GM19455 (cell line): Measurements from ENCODE around the gene PRAMEF9.
"Not testable (repeated sequence)": the region's sequence is repeated elsewhere in the genome, so short reads cannot be mapped to it uniquely, and the experiment has no call there.

Experiments used
- ATAC-seq: cut with Tn5 transposase; IDR thresholded peaks from one replicate; pipeline ENCODE4 v1.9.1; 2021; ENCODE audit not compliant: unreplicated experiment

The PRAMEF9 gene

DNA sequence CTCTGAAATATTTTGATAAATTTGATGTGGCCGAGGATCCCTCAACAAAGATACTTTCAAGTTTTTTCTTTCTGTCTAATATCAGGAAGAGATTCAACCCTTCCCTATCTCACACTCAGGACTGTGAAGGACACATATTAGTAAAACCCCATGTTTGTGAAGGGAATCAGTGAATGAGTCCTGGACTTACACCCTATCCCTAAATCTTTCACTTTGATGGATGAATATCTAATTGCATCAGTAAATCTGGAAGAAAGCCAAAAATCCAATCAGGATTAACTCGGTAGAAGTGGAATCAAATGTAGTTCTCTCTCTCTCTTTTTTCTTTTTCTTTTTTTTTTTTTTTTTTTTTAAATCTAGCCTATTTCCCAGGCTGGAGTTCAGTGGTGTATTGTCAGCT, at the start of gene PRAMEF9:
Gene PRAMEF9, plus strand, starts transcription at position 301 of the 400 bp plus-strand sequence. CDS start 3,433 bp downstream, outside the sequence.
- not testable (repeated sequence) for ATAC-seq

DNA sequence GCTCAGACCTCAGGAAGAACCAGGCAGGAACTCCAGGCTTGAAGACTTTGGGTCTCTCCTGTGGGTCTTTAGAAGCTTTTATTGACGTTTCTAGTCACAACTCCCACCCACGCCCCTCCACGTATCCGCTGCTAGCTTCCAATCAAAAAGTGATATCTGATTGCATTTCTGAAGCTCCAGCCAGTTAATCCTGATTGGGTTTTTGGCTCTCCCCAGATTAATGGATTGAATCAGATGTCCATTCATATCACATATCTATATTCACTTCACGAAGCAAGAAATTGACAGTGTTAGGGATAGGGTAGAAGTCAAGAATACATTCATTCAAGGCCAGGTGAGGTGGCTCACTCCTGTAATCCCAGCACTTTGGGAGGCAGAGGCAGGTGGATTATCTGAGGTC, 15.7 kb upstream of the PRAMEF9 start, which contains the start of gene PRAMEF26:
Gene PRAMEF26, minus strand, starts transcription at position 101 of the 400 bp plus-strand sequence. CDS start 2,914 bp downstream, outside the sequence.
- ATAC-seq: not testable (repeated sequence)

DNA sequence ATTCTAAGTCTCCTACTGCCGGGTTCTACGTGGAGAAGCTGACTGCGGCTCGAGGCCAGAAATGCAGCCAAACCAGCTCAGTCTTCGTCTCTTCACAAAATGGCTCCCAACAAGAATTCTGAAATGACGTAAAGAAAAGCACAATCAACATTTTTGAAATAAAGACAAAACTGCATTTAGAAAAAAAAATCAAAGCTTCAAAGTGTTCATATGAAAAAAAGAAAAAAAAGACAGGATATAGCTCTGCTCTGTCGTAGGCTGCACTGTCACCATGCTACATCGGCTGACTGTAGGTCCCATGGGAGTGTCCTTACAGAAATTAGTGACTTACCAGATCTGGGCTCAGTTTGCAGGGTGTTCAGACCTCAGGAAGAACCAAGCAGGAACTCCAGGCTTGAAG, 6.1 kb upstream of the PRAMEF9 start, which contains the start of gene HNRNPCL4:
Gene HNRNPCL4, minus strand, starts transcription at position 101 of the 400 bp plus-strand sequence. CDS start 164 bp downstream, outside the sequence.
- not testable (repeated sequence) for ATAC-seq

DNA sequence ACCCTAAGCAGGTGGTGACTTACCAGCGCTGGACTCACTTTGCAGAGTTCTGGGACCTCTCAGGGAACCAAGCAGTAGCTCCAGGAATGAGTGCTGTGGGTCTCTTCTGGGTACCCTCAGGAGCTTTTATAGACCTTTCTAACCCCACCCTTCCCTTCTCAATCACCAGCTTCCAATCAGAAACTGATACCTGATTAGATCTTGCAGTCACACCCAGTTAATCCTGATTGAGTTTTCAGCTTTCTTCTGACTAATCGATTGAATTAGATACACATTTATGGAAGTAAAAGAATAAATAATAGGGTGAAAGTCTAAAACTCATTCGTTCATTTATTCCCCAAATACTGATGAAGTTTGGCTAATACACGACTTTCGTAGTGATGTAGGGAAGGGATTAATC, 29.7 kb downstream of the PRAMEF9 start, which contains the start of gene PRAMEF13:
Gene PRAMEF13, minus strand, starts transcription at position 101 of the 400 bp plus-strand sequence. CDS start 1,820 bp downstream, outside the sequence.
- ATAC-seq: not testable (repeated sequence)

DNA sequence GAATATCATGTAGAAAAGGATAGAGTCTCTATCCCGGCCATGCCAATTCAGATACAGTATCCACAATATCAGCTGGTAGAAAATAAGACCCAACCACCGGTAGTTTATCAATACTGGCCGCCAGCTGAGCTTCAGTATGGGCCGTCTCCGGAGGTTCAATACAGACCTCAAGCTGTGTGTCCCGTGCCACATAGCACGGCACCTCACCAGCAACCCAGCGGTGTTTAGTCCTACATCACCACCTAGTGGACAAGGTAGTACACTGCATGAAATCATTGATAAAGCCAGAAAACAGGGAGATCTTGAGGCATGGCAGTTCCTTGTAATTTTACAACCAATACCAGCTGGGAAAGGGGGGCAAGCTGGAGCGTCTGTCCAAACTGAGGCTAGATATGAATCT, 37.1 kb downstream of the PRAMEF9 start:
- not testable (repeated sequence) for ATAC-seq

GRCh38 chr1:13216619-13217018, 45.0 kb downstream of the PRAMEF9 start:
- not testable (repeated sequence) for ATAC-seq

DNA sequence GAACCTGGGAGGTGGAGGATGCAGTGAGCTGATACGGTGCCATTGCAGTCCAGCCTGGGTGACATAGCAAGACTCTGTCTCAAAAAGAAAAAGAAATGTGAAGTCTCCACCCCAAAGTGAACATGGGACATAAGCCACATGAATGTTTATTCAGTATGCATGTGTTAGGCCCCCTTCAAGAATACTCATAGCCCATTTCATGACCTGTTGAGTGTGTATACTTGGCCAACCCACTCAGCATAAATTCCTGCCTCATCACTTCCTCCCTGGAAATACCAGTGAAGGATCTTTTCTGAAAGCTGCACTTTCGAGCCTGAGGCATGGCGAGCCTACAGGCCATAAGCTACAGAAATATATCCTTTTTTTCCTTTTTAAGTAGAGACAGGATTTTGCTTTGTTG, 47.6 kb downstream of the PRAMEF9 start:
- not testable (repeated sequence) for ATAC-seq

DNA sequence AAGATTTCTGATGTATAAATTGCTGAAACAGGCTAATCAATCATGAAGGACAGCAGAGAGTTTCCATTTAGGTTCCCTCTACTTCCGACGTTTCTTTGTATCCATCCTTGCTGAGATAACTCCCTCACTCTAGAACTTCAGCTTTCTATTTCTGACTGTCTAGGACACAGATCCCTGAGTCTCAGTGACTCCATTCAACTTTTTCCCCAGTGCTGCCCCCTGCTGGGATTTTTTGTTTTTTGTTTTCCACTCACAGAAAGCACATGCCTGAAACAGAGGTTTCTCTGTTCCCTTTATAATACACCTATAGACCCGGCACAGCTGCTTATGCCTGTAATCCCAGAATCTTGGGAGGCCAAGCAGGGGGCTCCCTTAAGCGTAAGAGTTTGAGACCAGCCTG, 51.1 kb downstream of the PRAMEF9 start:
- ATAC-seq: not testable (repeated sequence)

GRCh38 chr1:13224480-13225060, 52.9 kb downstream of the PRAMEF9 start:
- no peak for ATAC-seq

DNA sequence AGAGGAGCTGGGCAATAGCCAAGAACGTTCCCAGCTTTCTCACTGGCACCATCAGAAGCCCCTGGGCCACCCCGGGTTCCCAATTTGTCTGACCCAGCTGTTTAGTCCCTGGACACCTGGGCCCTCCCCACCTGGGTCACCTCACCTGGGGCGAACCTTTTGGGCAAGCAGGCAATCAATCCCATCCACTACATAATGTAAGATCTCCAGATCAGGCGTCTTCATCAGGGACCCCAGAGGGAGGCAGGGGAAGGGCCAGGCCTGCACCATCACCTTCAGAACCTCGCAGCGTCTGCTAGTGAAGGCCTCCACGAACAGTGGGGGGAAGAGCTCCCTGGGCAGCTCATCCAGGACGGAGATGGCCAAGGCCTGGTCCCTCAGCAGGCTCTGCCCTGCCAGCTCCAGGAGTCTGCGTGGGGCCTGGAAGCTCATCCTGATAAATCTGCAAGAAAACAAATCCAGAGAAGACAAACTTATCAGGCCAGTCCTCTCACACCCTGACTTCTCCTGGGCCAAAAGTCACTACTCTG, 54.1 kb downstream of the PRAMEF9 start, which contains the start of gene PRAMEF18:
Gene PRAMEF18, minus strand, starts transcription at position 480 of the 530 bp plus-strand sequence. Its CDS starts 48 bp downstream, at position 432.
- ATAC-seq: not testable (repeated sequence)

GRCh38 chr1:13227271-13228055, 55.8 kb downstream of the PRAMEF9 start:
- not testable (repeated sequence) for ATAC-seq

- no peak for ATAC-seq
Measured at GRCh38 chr1:13228343-13228781, 56.7 kb downstream of the PRAMEF9 start.
